ENCODE results near the gene ACOT13. TPM values are rescaled to one million over a fixed set of nuclear protein-coding genes. Genes with fewer than 3 reads are reported as not detected.
"Not testable (repeated sequence)": the region's sequence is repeated elsewhere in the genome, so short reads cannot be mapped to it uniquely, and the experiment has no call there.

The ACOT13 gene
- total RNA-seq, 1 experiment from 2014 or later: 31.4 TPM

GRCh38 chr6:24734166-24734565 is 67.3 kb downstream of the ACOT13 start:
- Mint-ChIP-seq H3K27me3 (ENCODE audit: insufficient read depth, unreplicated experiment) (no peaks in the 10 kb centered on the region), H3K4me3 (ENCODE audit: unreplicated experiment) (no peak overlapping the region), H3K9me3 (ENCODE audit: unreplicated experiment) (peaks cover 15% of the 10 kb centered on the region), H3K4me1 (ENCODE audit: insufficient read depth, unreplicated experiment) (no peaks in the 10 kb centered on the region), H3K27ac (ENCODE audit: low read depth, unreplicated experiment) (no peak overlapping the region), H3K36me3 (ENCODE audit: insufficient read depth, unreplicated experiment) (no peaks in the 10 kb centered on the region)
- intact Hi-C loops (cut with micrococcal nuclease): no loop called here
- ChIA-PET POLR2A (interaction anchor here (0.9 to 2.0 kb wide), 2 partner anchors 9 to 12 kb away, joined by 6 to 7 read pairs; no protein-coding TSS in a partner anchor), CTCF (interaction anchor here (1.0 kb wide), 1 partner anchor 33 kb away, joined by 4 read pairs; no protein-coding TSS in a partner anchor)
- BruUV-seq (replicated peaks): no TSS peak
- TF ChIP-seq, protein P1, sequence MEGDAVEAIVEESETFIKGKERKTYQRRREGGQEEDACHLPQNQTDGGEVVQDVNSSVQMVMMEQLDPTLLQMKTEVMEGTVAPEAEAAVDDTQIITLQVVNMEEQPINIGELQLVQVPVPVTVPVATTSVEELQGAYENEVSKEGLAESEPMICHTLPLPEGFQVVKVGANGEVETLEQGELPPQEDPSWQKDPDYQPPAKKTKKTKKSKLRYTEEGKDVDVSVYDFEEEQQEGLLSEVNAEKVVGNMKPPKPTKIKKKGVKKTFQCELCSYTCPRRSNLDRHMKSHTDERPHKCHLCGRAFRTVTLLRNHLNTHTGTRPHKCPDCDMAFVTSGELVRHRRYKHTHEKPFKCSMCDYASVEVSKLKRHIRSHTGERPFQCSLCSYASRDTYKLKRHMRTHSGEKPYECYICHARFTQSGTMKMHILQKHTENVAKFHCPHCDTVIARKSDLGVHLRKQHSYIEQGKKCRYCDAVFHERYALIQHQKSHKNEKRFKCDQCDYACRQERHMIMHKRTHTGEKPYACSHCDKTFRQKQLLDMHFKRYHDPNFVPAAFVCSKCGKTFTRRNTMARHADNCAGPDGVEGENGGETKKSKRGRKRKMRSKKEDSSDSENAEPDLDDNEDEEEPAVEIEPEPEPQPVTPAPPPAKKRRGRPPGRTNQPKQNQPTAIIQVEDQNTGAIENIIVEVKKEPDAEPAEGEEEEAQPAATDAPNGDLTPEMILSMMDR (IDR thresholded peaks at IDR 0.05; ENCODE audit: unreplicated experiment): no peak
- no peak for DNase-seq (ENCODE audit: unreplicated experiment)

GRCh38 chr6:24734710-24735109 is 67.8 kb downstream of the ACOT13 start:
- H3K27me3 Mint-ChIP-seq (ENCODE audit: insufficient read depth, unreplicated experiment); H3K4me1 Mint-ChIP-seq (ENCODE audit: insufficient read depth, unreplicated experiment); H3K36me3 Mint-ChIP-seq (ENCODE audit: insufficient read depth, unreplicated experiment); intact Hi-C loops (cut with micrococcal nuclease); DNase-seq (ENCODE audit: unreplicated experiment); H3K27ac Mint-ChIP-seq (ENCODE audit: low read depth, unreplicated experiment); CTCF ChIA-PET; BruUV-seq (replicated peaks); H3K4me3 Mint-ChIP-seq (ENCODE audit: unreplicated experiment): not testable (repeated sequence)
- POLR2A ChIA-PET: interaction anchor here (0.9 to 1.1 kb wide), 2 partner anchors 13 kb away, joined by 5 to 6 read pairs; no protein-coding TSS in a partner anchor
- H3K9me3 Mint-ChIP-seq (ENCODE audit: unreplicated experiment): peaks cover 12% of the 10 kb centered on the region

DNA sequence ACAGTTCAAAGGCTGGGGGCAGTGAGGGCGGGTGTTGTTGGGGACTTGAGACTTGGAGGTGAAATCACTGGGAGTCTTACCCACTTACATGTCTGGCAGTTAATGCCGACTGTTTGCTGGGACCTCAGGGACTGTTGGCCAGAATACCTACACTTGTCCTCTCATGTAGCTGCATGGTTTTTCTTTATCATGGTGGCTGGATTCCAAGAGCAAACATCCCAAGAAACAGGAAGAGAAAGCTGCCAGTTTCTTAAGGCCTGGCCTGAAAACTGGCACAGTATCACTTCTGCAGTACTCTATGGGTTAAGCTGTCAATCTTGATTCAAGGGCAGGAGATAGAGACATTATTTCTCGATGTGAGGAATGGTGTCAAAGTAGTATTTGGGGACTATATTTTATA is 71.9 kb downstream of the ACOT13 start:
- no peaks in the 10 kb centered on the region for H3K9me3 Mint-ChIP-seq (ENCODE audit: unreplicated experiment)
- H3K36me3 Mint-ChIP-seq (ENCODE audit: insufficient read depth, unreplicated experiment): no peaks in the 10 kb centered on the region
- BruUV-seq (replicated peaks): no TSS peak
- ChIA-PET CTCF (interaction anchor here (0.7 to 1.1 kb wide), 2 partner anchors 21 to 159 kb away, joined by 3 read pairs; no protein-coding TSS in a partner anchor), POLR2A (interaction anchor here (3.0 to 6.4 kb wide), 2 partner anchors 15 to 20 kb away, joined by 12 to 145 read pairs; partner anchors contain the start of gene C6orf62)
- TF ChIP-seq, protein P1 (IDR thresholded peaks at IDR 0.05; ENCODE audit: unreplicated experiment): no peak
- no peak overlapping the region for H3K27ac Mint-ChIP-seq (ENCODE audit: low read depth, unreplicated experiment)
- H3K27me3 Mint-ChIP-seq (ENCODE audit: insufficient read depth, unreplicated experiment): no peaks in the 10 kb centered on the region
- H3K4me1 Mint-ChIP-seq (ENCODE audit: insufficient read depth, unreplicated experiment): peaks cover 20% of the 10 kb centered on the region
- no peak for DNase-seq (ENCODE audit: unreplicated experiment)
- no peak overlapping the region for H3K4me3 Mint-ChIP-seq (ENCODE audit: unreplicated experiment)
- intact Hi-C loops (cut with micrococcal nuclease): no loop called here

GRCh38 chr6:24740861-24741260 is 74.0 kb downstream of the ACOT13 start:
- H3K4me1 Mint-ChIP-seq (ENCODE audit: insufficient read depth, unreplicated experiment): peaks cover 29% of the 10 kb centered on the region
- no peaks in the 10 kb centered on the region for H3K27me3 Mint-ChIP-seq (ENCODE audit: insufficient read depth, unreplicated experiment)
- no peaks in the 10 kb centered on the region for H3K9me3 Mint-ChIP-seq (ENCODE audit: unreplicated experiment)
- H3K36me3 Mint-ChIP-seq (ENCODE audit: insufficient read depth, unreplicated experiment): no peaks in the 10 kb centered on the region
- CTCF ChIA-PET: interaction anchor here (1.5 kb wide), 1 partner anchor 20 kb away, joined by 5 read pairs; no protein-coding TSS in a partner anchor
- intact Hi-C loops (cut with micrococcal nuclease): no loop called here
- no peak overlapping the region for H3K27ac Mint-ChIP-seq (ENCODE audit: low read depth, unreplicated experiment)
- POLR2A ChIA-PET: interaction anchor here (1.0 to 6.4 kb wide), 3 partner anchors 17 to 74 kb away, joined by 3 to 145 read pairs (median 12); partner anchors contain the start of genes ACOT13 and C6orf62
- TF ChIP-seq, protein P1 (IDR thresholded peaks at IDR 0.05; ENCODE audit: unreplicated experiment): no peak
- no peak for DNase-seq (ENCODE audit: unreplicated experiment)
- BruUV-seq (replicated peaks): no TSS peak
- H3K4me3 Mint-ChIP-seq (ENCODE audit: unreplicated experiment): no peak overlapping the region

Data from MCF 10A (cell line).